Amygdala (tissue), 56 donors: ENCODE results near the gene ST6GAL2.
A peak's percentile ranks its signal among the peaks of the same experiment; 100 is the strongest.

Experiments
- DNase-seq, 56 donors: peaks; one replicate each; lab custom pipeline; 2025; lab: John Stamatoyannopoulos, UW

Gene ST6GAL2, protein sequence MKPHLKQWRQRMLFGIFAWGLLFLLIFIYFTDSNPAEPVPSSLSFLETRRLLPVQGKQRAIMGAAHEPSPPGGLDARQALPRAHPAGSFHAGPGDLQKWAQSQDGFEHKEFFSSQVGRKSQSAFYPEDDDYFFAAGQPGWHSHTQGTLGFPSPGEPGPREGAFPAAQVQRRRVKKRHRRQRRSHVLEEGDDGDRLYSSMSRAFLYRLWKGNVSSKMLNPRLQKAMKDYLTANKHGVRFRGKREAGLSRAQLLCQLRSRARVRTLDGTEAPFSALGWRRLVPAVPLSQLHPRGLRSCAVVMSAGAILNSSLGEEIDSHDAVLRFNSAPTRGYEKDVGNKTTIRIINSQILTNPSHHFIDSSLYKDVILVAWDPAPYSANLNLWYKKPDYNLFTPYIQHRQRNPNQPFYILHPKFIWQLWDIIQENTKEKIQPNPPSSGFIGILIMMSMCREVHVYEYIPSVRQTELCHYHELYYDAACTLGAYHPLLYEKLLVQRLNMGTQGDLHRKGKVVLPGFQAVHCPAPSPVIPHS

DNA sequence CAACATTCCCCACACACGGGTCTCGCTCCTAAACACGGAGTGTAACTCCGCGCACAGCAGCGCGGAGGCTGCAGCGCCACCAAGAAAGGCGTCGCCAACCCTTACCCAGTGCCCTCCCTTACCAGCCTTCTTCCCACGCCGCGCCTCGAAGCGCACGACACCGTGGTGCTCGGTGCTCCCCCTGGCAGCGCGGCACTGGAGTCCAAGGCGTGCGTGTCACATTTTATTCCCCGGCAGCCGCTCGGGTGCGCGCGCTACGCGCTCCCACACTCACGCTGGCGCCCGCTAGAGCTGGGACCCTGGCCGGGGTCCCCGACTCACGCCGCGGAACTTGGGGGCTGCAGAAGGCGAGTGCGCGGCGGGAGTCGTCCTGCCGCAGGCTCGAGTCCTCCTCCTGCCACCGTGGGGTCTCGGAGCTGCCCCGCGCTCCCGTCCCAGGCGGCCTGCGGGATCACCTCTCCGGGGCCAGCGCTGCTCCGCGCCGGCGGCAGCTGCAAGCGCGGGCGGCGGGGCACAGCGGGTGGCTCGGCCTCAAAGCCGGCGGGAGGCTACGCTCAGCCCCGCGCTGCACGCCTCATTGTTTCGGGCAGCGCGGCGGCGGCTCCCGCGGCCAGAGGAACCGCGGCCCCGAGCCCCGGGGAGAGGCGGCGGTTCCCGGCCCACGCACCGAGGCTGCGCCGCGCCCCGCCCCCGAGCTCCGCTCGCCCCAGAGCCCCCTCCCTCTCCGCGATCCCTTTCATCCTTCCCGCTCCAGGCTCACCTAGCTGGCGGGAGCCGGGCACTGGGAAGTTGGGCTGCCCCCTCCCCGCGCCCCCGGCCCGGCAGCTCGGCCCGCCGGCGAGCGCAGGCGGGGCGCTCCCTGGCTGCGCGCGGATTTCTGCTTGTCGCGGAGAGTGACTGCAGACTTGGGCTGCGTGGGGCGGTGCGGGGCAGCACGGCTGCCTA, at the start of gene ST6GAL2:
Gene ST6GAL2, minus strand, starts transcription at position 197 of the 945 bp plus-strand sequence. CDS start 42,190 bp downstream, outside the sequence.
- DNase-seq, result peak in 36 of 56 donors; percentile 15 to 70 (median 50)

DNA sequence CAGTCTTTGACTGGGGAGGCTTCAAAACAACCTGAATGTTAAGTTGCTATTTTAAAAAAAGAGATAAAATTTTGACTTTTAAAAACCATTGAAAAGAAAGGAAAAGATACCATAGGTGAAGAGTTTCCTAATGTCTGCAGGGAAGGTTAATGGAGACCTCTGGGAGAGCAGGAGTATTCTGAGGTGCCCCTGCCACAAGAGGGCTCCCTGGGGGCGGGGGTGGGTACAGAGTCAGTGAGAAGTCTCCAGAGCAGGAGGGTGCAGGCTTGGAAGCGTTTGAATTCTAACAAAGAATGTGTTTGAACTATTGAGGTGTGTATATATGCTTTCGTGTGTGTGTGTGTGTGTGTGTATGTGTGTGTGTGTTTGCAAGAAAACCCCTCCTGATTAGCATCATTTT, 46.7 kb upstream of the ST6GAL2 start:
- no peak for DNase-seq

DNA sequence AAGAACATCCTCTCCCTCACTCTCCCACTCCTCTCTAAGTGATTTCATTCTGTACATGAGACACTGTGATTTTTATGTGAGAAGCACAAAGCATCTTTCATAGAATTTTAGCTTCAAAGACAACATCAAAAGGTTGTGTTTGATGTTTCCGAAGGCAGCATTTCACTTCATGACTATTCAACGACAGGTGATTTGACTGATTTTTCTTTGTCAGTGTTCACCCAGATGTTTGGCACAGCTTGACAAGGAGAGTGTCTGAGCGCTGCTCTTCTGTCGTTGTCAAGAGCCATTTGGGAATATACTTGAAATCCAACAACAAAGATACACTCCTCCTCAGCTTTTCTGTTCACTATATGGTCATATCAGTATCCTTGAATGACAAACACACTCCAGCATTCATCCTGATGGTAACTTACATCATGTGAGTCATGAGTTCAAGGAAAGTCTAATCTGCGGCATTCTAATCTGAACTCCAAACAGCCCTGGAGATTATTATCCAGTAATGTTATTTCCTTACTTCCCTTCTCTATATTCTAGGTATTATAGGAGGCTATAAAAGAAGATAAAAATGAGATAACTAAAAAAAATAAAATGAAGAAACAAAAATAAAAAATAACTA, 45.9 kb upstream of the ST6GAL2 start:
- DNase-seq, result no peak

DNA sequence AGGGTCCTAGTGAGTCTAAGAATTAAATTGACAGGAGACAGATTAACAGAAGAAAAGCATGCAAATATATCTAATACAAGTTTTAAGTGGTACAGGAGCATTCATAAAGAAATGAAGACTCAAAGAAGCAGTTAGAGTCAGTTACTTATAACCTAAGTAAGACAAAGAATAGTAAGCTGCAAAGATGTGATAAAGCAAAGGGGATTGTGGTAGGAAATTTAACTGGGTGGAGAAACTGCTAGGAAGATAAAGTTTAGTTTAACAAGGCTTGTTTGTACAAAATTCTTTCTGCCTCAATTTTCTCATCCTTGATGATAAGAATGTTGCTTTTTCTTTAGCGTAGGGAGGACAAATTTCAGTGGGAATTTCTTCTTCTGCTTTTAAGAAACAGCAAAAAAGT, 35.5 kb upstream of the ST6GAL2 start:
- no peak for DNase-seq

DNA sequence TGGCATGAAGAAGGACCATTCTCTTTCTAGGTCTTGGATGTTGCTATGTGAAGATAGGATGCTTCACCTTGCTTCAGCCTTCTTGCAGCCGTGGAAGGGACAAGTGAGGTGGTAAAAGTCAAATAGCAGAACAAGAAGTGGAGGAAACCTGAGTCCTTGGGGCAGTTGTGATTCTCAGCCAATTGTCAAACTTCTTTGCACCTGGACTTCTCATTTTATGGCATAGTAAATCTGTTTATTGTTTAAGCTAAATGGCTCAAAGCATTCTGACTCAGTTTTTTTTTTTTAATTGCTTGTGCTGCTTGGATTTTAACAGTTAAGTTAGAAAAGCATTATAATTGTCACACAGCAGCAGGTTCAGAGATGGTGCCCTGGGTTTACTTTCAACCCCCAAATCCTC, 33.0 kb upstream of the ST6GAL2 start:
- DNase-seq, result no peak

DNA sequence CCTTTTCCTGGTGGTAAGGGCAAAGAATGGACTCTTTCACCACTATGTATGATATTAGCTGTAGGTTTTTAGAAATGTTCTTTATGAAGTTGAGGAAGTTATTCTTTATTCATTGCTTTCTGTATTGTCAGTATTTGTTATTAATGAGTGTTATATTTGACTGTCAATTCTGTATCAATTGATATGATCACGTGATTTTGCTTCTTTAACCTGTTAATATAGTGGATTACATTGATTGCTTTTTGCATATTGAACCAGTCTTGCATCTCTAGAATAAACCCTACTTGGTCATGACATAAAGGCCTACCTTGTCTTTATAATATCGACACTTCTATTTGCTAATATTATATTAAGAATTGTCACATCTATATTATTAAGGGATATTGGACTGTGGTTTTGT, 18.3 kb upstream of the ST6GAL2 start:
- DNase-seq, result no peak

DNA sequence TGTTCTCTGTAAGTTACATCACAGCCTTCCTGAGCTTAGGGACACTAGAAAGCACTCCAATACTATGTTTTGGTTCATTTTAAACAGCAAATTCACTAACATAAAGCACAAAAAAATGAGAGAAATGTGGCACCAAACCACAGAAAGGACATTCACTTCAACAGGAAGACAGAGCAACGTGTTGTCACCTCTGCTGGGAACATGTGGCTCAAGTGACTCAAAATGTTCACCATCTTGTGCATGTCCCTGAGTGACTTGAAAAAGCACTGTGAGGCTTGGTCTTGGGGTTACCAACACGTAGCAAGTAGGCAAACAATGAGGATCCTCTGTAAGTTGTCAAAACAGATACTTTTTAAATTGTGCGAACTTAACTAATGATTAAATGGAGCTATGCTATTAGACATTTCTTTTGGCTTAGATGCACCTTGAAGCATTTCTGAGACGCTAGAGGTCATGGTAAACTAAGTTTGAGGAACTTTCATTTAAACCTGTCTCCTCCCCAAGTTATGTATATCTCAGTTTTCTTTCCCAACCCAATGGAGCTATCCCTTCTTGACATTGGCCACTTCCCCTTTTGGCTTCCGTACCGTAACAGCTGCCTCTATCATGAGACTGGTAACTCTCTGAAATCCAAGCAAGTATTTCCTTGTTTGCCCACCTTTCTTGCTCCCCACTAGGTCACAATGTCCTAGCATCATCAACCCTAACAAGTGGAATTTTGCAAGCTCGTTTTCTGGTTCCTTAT, 14.0 kb upstream of the ST6GAL2 start:
- no peak for DNase-seq

DNA sequence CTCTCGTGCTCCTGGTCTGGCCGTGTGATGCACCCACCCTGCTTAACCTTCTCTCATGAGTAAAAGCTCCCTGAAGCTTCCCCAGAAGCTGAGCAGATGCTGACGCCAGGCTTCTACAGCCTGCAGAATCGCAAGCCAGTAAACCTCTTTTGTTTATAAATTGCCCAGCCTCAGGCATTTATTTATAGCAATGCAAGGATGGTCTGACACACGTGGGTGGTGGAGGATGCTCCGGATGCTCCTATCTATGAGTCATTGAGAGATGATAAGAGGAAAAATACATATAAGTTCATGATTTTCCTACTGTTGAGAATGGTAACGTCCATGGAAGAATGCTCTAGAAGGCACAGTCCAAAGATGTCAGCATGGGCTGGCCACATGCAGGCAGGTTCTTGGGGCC, 8.6 kb upstream of the ST6GAL2 start:
- no peak for DNase-seq

DNA sequence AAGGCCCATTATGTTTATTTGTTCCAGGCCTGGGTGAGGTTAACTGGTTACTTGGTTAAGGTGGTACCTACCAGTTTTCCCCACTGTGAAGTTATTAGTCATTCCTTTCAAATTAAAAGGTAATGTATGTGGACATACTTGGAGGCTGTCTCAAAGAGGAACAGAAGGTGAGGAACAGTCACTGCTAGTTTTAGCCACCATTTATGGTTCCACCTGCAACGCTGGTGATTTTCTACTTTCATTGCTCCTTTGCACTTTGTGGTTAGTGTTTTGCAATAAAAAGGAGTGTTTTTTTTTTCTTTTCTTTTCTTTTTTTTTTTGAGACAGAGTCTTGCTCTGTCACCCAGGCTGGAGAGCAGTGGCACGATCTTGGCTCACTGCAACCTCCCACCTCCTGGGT, 6.1 kb upstream of the ST6GAL2 start:
- no peak for DNase-seq

DNA sequence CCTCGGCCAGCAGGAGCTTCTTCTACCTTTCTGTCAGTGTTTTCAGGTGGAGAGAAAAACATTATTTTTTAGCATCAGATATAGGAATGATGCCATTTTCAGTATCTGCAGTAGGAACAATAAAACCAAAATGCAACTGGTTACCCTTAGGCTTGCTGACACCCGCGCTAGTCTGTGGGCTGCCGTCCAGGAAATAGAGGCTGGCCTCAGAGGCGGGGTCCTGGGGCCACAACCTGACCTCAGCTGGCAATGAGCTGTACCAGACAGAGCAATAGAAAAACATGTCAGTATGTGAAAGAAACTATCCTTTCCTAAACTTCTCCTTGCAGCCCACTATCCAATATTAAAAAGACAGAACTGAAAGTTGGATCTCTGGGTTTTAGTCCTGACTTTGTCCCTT, 4.6 kb upstream of the ST6GAL2 start:
- DNase-seq, result no peak

DNA sequence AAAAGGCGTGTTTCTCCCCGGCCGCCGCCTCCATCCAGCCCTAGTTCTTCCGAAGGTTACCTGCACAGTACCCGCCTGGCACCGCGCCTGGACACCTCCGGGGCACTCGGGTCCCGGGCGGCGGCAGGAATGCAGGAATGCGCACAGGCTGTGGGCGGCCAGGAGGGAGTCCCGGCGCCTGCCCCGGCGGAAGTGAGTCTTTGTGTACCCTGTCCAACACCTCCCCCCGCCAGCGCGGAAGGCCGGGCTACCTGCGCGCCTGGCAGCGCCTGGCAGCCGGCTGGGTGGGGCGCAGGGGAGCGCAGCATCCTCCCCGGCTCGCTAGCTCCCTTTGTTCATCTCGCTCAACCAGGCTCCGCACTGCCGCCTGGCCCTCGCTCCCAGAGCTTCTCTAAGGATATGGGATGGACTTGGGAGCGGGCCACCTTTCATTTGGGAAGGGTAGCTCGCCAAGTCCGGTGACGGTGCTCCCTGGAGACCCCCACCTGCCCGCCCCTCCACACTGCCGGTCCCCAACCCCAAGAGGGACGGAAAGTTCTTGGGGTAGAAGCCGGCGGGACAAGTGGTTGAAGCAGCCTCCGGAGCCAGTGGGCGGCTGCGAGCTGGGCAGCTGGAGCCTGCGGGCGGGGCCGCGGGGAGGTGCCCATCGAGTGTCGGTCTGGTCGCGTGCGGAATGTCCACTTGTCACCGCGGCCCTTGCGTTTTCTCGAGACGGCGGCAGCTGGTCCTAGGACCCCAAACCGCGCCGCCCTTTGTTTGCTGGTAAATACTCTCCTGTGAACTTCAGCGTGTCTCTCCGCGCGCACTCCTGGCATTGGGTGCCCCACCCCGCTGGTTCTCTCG, 1.2 kb upstream of the ST6GAL2 start:
- peak in 21 of 56 donors; percentile 22 to 71 (median 47) for DNase-seq

DNA sequence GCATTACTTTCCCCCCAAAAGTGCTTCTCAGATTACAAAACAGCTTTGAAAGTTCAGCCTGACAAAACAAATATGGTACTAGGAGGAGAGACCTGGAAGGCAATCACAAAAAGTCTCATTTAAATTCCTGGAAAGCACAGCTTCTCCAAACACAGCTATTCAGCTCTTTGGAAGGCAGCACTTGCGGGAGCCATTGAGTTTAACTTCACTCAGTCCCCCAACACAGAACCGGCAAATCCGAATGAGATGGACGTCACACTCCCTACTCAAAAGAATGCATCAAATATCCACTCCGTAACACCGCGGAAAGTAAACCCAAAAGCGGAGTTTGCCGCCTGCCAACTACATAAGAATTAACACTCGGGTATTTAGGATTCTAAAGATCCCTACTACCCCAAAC, 638 bp downstream of the ST6GAL2 start:
- peak in 7 of 56 donors; percentile 8 to 49 (median 32) for DNase-seq

DNA sequence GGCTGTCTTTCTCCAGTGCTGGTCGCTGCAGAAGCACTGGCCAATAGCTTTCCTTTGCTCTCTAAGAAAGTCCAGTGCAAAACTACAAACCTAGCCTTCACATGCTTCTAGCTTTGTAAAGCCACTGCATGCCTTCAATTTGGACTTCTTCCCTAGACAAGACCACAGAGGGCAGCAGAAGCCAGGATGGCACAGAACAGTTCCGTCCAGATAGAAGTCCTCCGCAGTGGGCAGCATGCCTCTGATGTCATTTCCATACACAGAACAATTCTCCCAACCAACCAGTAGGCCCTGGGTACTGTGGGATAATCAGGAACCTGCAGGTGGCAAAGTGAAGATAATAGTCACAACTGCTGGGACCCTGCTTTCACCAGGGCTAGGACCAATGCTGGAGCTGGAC, 3.3 kb downstream of the ST6GAL2 start:
- no peak for DNase-seq

DNA sequence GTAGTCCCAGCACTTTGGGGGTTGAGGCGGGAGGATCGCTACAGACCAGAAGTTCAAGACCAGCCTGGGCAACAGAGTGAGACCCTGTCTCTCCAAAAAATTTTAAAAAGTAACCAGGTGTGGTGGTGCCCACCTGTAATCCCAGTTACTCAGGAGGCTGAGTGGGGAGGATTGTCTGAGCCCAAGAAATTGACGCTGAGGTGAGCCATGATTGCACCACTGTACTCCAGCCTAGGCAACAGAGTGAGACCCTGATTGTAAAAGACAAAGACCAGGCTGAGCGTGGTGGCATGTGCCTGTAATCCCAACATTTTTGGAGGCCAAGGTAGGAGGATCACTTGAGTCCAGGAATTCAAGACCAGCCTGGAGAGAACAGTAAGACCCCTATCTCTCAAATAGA, 7.8 kb downstream of the ST6GAL2 start:
- DNase-seq, result no peak

DNA sequence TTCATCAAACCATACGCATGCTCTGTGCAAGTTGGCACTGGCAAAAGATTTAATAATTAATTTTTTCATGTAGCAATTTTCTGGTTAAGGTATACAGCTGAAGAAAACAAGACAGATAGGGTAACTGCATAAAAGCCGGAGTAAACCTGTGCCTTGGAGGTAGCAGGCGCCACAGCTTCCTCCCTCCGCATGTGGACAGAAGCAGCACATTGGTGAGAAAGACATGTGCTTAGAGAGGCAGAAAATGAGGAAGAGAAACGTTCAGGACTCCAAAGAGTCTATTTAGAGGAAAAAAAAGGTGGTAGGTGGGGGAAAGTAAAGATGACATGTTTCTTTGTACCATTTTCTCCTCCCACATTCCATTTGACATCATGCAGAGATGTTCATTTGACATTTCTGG, 9.3 kb downstream of the ST6GAL2 start:
- no peak for DNase-seq

DNA sequence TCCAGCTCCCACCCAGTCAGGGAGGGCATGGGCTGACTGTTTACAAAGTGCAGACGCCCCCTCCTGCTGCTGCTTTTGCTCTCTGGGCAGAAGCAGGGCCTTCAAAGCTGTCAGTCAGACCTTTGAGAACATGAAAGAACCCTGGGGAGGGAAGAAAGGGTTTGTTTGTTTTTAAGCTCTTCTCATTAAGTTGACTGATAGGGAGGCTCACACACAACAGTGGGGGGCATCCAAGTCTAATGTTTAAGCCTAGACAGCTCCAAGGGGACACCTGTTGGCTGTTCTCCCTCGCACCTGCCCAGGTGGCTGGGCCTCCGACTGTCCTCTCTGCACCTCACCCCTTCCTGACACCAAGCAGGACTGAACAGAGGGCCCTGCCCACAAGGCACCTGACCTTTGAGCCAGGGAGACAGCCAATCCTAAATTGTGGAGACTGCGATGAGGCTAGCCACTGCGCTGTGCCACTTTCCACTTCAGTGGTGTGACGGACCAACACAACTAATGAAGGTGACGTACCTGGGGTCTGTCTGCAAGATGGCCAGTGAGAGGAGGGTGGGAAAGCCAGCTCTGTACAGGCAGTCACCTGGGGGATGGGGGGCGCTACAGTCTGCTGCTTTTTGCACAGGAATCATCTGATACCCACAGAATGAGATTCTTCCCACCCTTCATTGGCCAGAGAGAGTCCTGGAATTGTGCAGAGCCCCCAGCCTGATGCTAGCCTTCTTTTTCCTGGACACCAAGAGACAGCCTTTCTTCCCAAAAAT, 16.3 kb downstream of the ST6GAL2 start:
- DNase-seq, result no peak

DNA sequence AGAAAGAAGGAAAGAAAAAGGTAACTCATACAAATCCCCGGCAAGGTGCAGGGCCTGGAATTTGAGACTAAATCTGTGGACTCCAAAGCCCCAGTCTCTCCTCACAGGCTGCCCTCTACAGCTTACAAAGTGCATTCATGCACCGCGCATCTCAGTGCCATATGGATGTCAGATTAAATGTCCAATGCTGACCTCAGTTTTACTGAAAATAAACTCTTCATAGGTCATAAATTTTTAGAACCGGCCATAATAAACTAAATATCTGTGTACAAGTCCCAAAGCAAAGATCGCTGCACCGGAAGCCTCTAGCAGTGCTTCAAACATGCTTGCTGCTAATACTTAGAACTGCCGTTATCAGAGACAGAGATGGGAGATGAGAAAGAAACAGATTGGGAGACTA, 17.7 kb downstream of the ST6GAL2 start:
- DNase-seq, result peak in 1 of 56 donors; percentile 12
